HEK293T (cell line): ENCODE measurements around the gene TSHR.
"Not testable (repeated sequence)": the region's sequence is repeated elsewhere in the genome, so short reads cannot be mapped to it uniquely, and the experiment has no call there.

Source experiments
- CTCF ChIA-PET: fragments of 350-600 bp; formaldehyde crosslinking; extraction: SDS; loops from one replicate; lab custom pipeline; 2021; ENCODE audit warnings: antibody characterized with exemption, inconsistent platforms; lab: Yijun Ruan, JAX
- POLR2A ChIA-PET: fragments of 350-600 bp; formaldehyde crosslinking; extraction: SDS; loops from one replicate; lab custom pipeline; 2020; ENCODE audit warnings: antibody characterized with exemption, inconsistent platforms; lab: Yijun Ruan, JAX
- DNase-seq: peaks from one replicate; pipeline ENCODE4 v3.0.0; 2012; ENCODE audit warnings: mixed read lengths; ENCODE audit errors: extremely low spot score
- ARNT ChIP-seq: fragments of 450-650 bp; IDR thresholded peaks from 2 replicates; pipeline ENCODE4 v1.6.1; 2017; ENCODE audit warnings: mild to moderate bottlenecking
- BHLHE40 ChIP-seq: fragments of 450-650 bp; IDR thresholded peaks from 2 replicates; pipeline ENCODE4 v1.6.1; 2016; ENCODE audit warnings: mild to moderate bottlenecking, moderate library complexity, borderline replicate concordance
- CTBP1 ChIP-seq: fragments of 450-650 bp; IDR thresholded peaks from 2 replicates; pipeline ENCODE4 v1.6.1; 2016; ENCODE audit warnings: borderline replicate concordance
- ELF4 ChIP-seq: fragments of 450-650 bp; IDR thresholded peaks from 2 replicates; pipeline ENCODE4 v1.6.1; 2017; ENCODE audit warnings: antibody characterized with exemption
- FOXA1 ChIP-seq: fragments of 450-650 bp; IDR thresholded peaks from 2 replicates; pipeline ENCODE4 v1.6.1; 2016; ENCODE audit warnings: mild to moderate bottlenecking
- FOXK2 ChIP-seq: fragments of 450-650 bp; IDR thresholded peaks from 2 replicates; pipeline ENCODE4 v1.6.1; 2016; ENCODE audit warnings: mild to moderate bottlenecking
- FOXM1 ChIP-seq: fragments of 450-650 bp; IDR thresholded peaks from 2 replicates; pipeline ENCODE4 v1.6.1; 2017; ENCODE audit warnings: mild to moderate bottlenecking, borderline replicate concordance
- HDGF ChIP-seq: fragments of 450-650 bp; IDR thresholded peaks from 2 replicates; pipeline ENCODE4 v1.6.1; 2017; ENCODE audit warnings: antibody characterized with exemption, borderline replicate concordance
- L3MBTL2 ChIP-seq: fragments of 450-650 bp; conservative IDR thresholded peaks from 2 replicates; pipeline ENCODE4 v1.6.1; 2016; ENCODE audit warnings: mild to moderate bottlenecking
- LEF1 ChIP-seq: fragments of 450-650 bp; IDR thresholded peaks from 2 replicates; pipeline ENCODE4 v1.6.1; 2017; ENCODE audit warnings: mild to moderate bottlenecking, borderline replicate concordance
- NFRKB ChIP-seq: fragments of 450-650 bp; IDR thresholded peaks from 2 replicates; pipeline ENCODE4 v1.6.1; 2016; ENCODE audit warnings: mild to moderate bottlenecking, moderate library complexity
- PKNOX1 ChIP-seq: fragments of 450-650 bp; IDR thresholded peaks from 2 replicates; pipeline ENCODE4 v1.6.1; 2016
- SP1 ChIP-seq: fragments of 450-650 bp; IDR thresholded peaks from 2 replicates; pipeline ENCODE4 v1.6.1; 2017
- SUZ12 ChIP-seq: fragments of 450-650 bp; IDR thresholded peaks from 2 replicates; pipeline ENCODE4 v1.6.1; 2016; ENCODE audit warnings: mild to moderate bottlenecking
- TARDBP ChIP-seq: fragments of 450-650 bp; IDR thresholded peaks from 2 replicates; pipeline ENCODE4 v1.6.1; 2016
- ZNF384 ChIP-seq: fragments of 450-650 bp; IDR thresholded peaks from 2 replicates; pipeline ENCODE4 v1.6.1; 2016

The TSHR gene

DNA sequence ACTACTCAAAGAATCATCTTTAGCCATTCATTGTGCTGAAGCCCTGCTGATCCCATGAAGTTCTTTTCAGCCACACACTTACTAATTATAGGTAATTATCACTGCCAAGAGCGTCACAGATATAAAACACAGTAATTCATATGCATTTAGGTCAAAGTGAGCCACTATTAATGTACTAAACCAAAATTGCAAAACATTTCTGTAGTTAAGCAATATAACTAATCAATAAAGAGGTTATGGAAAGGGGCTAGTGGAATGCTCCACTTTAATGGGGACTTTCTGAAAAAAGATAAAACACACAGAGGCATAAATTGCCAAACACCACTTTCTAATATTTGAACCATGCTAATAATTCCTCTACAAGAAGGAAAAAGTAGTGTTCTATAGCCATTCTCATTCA lies 7.1 kb upstream of the TSHR start:
- CTCF ChIA-PET: no interaction called here
- DNase-seq: no peak
- POLR2A ChIA-PET: no interaction called here
- no peak for TF ChIP-seq HDGF
- TF ChIP-seq ELF4: no peak
- no peak for TF ChIP-seq SUZ12
- TF ChIP-seq LEF1: no peak
- no peak for TF ChIP-seq NFRKB
- TF ChIP-seq FOXA1: no peak
- TF ChIP-seq ARNT: no peak
- no peak for TF ChIP-seq BHLHE40
- no peak for TF ChIP-seq FOXK2
- TF ChIP-seq ZNF384: no peak

DNA sequence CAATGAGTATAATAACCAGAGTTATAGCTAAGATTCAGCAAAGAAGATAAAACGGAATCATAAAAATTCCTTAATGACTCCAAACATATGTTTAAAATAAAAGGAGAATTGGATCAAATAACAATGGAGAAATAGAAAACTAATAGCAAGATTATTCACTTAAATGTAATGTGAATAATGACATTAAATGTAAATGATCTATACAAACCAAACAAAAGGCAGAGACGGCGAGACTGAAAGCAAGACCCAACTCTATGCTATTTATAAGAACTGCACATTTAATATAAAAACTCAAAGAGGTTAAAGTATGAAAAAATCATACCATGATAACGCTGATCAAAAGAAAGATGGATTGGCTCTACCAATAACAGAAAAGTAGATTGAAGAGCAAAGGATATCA lies 3.9 kb upstream of the TSHR start:
- ChIA-PET POLR2A (no interaction called here), CTCF (no interaction called here)
- no peak for DNase-seq
- TF ChIP-seq LEF1 (no peak), BHLHE40 (no peak), CTBP1 (no peak), FOXM1 (no peak), NFRKB (no peak), PKNOX1 (no peak), SP1 (no peak), TARDBP (no peak), ZNF384 (no peak), L3MBTL2 (no peak)

DNA sequence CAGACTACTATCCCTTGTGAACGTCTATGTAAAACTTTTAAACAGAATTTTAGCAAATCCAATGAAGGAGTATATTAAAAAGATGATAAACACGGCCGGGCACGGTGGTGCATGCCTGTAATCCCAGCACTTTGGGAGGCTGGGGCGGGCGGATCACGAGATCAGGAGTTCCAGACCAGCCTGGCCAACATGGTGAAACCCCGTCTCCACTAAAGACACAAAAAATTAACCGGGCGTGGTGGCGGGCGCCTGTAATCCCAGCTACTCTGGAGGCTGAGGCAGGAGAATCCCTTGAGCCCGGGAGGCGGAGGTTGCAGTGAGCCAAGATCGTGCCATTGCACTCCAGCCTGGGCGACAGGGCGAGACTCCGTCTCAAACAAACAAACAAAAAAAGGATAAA lies 2.2 kb upstream of the TSHR start:
- POLR2A ChIA-PET, DNase-seq: not testable (repeated sequence)
- CTCF ChIA-PET: interaction anchor here (1.1 kb wide), 1 partner anchor 34 kb away, joined by 5 read pairs; no protein-coding TSS in a partner anchor

GRCh38 chr14:80954687-80955299 lies 628 bp upstream of the TSHR start:
- peak; percentile 83 for DNase-seq
- POLR2A ChIA-PET: interaction anchor here (1.3 kb wide), 1 partner anchor 33 kb away, joined by 3 read pairs; no protein-coding TSS in a partner anchor
- TF ChIP-seq FOXK2 (no peak), L3MBTL2 (peak; percentile 67)
- CTCF ChIA-PET: interaction anchor here (0.6 to 2.2 kb wide), 4 partner anchors 19 to 510 kb away, joined by 3 to 14 read pairs (median 4); no protein-coding TSS in a partner anchor

DNA sequence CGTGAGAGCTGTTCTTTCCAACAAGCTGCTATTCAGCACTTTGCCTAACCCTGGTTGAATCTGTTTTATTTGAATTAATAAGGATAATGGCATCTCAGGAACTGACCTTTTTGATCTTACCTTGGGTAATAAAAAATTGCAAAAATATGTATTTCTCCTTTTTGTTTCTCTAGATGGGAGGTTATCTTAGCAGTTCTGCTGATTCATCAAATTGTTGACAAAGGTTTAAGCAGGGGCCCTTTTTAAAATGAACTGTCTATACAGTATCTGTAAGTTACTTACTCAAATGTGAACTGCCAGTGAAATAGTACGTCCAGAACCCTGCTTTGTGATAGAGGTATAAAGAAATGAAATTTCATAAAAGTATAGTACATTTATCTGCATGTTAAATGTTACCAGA lies 681 bp downstream of the TSHR start:
- DNase-seq: no peak
- POLR2A ChIA-PET: interaction anchor here (0.8 to 1.3 kb wide), 3 partner anchors 14 to 214 kb away, joined by 3 to 4 read pairs (median 3); partner anchors contain the start of gene CEP128
- TF ChIP-seq FOXK2 (no peak), HDGF (no peak), FOXA1 (no peak), ZNF384 (no peak), BHLHE40 (no peak), LEF1 (no peak), TARDBP (no peak), ELF4 (no peak), SUZ12 (no peak)

GRCh38 chr14:80956922-80957321 lies 1.5 kb downstream of the TSHR start:
- CTCF ChIA-PET: interaction anchor here (0.7 to 2.1 kb wide), 2 partner anchors 30 to 896 kb away, joined by 4 to 9 read pairs; no protein-coding TSS in a partner anchor
- no peak for DNase-seq
- TF ChIP-seq CTBP1: no peak
- no peak for TF ChIP-seq SUZ12
- no peak for TF ChIP-seq TARDBP
- no peak for TF ChIP-seq NFRKB
- no peak for TF ChIP-seq FOXK2
- no peak for TF ChIP-seq ELF4
- TF ChIP-seq SP1: no peak
- no peak for TF ChIP-seq ZNF384
- TF ChIP-seq BHLHE40: no peak
- POLR2A ChIA-PET: no interaction called here

More for the DNA sequence above, 681 bp downstream of the TSHR start:
- CTCF ChIA-PET: interaction anchor here (1.2 to 2.2 kb wide), 3 partner anchors 18 to 43 kb away, joined by 3 to 14 read pairs (median 4); no protein-coding TSS in a partner anchor

DNA sequence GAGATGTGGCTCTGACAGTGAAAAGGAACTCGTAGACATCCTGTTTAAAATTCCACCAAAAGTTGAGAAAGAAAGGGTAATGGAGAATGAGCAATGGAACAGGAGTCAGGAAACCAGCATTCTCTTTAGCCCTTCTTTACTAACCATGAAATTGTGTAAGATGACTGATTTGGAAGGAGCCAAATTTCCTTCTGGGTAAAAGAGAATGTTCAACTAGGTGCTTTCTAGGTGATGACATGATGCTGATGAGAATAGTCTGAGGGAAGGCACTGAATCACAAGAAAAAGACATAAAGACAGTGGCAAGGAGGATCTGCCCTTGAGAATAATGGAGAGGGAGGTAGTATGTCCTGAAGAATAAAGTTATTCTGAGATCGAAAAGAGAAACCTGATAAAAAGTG lies 2.2 kb downstream of the TSHR start:
- TF ChIP-seq L3MBTL2 (no peak), SUZ12 (no peak), CTBP1 (no peak), HDGF (no peak)
- ChIA-PET POLR2A (no interaction called here), CTCF (interaction anchor here (2.1 kb wide), 1 partner anchor 29 kb away, joined by 9 read pairs; no protein-coding TSS in a partner anchor)
- DNase-seq: no peak

- ChIA-PET CTCF (interaction anchor here (2.1 kb wide), 1 partner anchor 29 kb away, joined by 9 read pairs; no protein-coding TSS in a partner anchor), POLR2A (no interaction called here)
- no peak for TF ChIP-seq FOXM1
- TF ChIP-seq FOXK2: no peak
- no peak for TF ChIP-seq PKNOX1
- no peak for TF ChIP-seq NFRKB
- TF ChIP-seq ARNT: no peak
- TF ChIP-seq SUZ12: no peak
- TF ChIP-seq LEF1: no peak
- TF ChIP-seq L3MBTL2: no peak
- TF ChIP-seq ZNF384: no peak
- TF ChIP-seq SP1: no peak
- no peak for TF ChIP-seq FOXA1
- no peak for TF ChIP-seq TARDBP
- TF ChIP-seq HDGF: no peak
- no peak for TF ChIP-seq BHLHE40
- no peak for TF ChIP-seq CTBP1
- TF ChIP-seq ELF4: no peak
- no peak for DNase-seq
Measured at GRCh38 chr14:80958226-80958625, 2.8 kb downstream of the TSHR start.
